ENCODE measurements around the gene DDX23. TPM values are rescaled to one million over a fixed set of nuclear protein-coding genes. Genes with fewer than 3 reads are reported as not detected.
A peak's percentile ranks its signal among the peaks of the same experiment; 100 is the strongest.

The DDX23 gene
- total RNA-seq, 3 donors from 2014 or later: 70.0 to 105 (median 91.0) TPM

DNA sequence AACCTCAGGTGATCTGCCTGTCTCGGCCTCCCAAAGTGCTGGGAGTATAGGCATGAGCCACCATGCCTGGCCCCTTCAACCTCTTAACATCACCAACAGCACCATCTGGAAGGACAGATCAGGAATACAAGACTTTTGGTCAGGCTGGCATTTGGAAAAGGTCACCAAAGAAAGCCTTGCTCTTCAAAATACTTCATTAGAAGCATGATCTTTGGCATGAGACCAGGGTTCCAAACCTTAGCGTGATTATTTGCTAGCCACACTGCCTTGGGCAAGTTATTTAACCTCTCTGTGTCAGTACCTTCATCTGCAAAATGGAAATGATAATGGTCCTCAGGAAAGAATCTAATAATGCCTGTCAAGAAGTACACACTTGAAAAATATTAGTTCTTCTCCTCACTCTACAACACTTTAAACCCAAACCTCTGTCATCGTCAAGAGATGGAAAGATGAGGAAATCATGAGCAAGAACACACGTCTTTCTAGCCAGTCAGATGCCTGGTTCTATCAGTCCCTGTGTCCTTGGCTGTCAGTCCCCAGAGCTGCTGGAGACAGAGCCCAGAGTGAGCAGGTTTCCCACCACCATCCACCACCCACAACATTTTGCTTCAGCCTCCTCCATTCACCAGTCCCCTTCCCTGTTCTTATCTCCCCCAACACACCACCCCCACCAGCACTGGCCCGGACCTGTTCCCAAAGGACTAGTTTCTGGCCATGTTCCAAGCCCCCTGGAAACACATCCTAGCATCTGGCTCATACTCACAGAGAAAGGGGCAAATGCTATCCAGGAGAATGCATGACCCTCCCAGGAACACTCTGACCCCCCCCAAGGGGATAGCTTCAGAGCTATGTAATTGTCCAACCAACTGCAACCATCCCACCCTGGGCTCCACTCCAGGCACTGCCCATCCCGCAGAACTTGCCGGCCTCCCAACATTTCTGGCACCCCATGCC, 65.1 kb downstream of the DDX23 start:
- Histone ChIP-seq H3K4me3 (no peak overlapping the region), H3K36me3 (ENCODE audit: low read depth) (no peaks in the 10 kb centered on the region), H3K9me3 (no peaks in the 10 kb centered on the region), H3K4me1 (ENCODE audit: low read depth) (peaks cover 27% of the 10 kb centered on the region)
- TF ChIP-seq, protein P1, sequence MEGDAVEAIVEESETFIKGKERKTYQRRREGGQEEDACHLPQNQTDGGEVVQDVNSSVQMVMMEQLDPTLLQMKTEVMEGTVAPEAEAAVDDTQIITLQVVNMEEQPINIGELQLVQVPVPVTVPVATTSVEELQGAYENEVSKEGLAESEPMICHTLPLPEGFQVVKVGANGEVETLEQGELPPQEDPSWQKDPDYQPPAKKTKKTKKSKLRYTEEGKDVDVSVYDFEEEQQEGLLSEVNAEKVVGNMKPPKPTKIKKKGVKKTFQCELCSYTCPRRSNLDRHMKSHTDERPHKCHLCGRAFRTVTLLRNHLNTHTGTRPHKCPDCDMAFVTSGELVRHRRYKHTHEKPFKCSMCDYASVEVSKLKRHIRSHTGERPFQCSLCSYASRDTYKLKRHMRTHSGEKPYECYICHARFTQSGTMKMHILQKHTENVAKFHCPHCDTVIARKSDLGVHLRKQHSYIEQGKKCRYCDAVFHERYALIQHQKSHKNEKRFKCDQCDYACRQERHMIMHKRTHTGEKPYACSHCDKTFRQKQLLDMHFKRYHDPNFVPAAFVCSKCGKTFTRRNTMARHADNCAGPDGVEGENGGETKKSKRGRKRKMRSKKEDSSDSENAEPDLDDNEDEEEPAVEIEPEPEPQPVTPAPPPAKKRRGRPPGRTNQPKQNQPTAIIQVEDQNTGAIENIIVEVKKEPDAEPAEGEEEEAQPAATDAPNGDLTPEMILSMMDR (IDR thresholded peaks at IDR 0.05): no peak
- DNase-seq (no peak), ATAC-seq (no peak)
- intact Hi-C loops (cut with DNase I, micrococcal nuclease): no loop called here

DNA sequence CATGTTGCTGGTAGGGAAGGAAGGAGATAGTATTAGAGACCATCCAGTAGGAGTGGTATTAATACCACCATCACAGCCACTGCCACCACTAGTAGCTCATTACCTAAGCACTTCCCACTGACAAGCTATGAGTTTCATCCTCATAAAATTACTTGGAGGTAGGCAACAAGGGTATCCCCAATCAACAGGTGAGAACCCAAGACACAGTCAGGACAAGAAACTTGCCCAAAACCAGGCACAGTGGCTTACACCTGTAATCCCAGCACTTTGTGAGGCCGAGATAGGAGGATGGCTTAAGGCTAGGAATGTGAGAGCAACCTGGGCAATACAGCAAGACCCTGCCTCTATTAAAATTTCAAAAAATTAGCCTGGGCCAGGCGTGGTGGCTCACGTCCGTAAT, 68.5 kb downstream of the DDX23 start:
- Histone ChIP-seq H3K4me1 (ENCODE audit: low read depth) (peaks cover 41% of the 10 kb centered on the region), H3K36me3 (ENCODE audit: low read depth) (no peaks in the 10 kb centered on the region), H3K9me3 (no peaks in the 10 kb centered on the region), H3K4me3 (no peak overlapping the region)
- ATAC-seq (no peak), DNase-seq (no peak)
- intact Hi-C loops (cut with DNase I, micrococcal nuclease): no loop called here
- TF ChIP-seq, protein P1 (IDR thresholded peaks at IDR 0.05): no peak

DNA sequence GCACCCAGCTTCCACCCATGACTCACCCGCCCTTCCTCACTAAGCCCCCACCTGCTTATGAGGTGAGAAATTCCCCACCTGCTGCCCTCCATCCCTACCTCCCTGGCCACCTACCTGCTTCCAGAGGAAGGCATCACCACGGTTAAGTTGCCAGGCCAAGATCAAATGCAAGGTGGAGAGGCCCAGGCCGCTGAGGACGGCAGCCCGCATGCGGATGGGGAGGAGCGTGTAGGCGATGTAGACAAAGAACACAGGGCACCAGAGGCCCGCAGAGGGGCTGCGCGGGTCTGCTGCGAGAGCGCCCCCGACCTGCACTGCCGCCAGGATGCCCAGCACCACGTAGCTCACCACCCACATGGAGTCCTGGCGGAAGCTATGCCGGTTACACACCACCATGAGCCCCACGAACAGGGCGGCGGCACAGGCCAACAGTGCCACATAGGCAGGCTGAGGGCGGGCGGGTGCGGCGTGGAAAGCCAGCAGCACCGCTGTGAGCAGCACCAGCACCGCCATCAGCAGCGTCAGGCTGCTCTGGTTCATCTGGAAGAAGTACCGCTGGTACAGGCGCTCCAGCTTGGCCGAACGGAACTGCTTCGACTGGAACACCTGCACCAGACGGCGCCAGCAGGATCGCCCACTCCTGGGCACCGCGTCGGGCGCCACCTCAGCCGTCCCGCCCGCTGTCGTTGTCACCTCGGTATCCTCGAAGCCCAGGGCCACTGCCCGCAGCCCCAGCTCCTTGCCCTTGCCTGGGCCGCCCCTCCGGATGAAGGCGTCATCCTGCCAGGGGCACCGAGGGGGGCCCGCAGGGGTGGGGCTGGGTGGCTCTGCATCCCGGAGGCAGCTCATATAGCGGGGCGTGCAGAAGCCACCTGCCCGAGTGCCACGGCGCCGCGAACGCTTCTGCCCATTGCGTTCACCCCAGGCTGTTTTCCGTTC, 69.2 kb downstream of the DDX23 start:
- TF ChIP-seq, protein P1 (IDR thresholded peaks at IDR 0.05): no peak
- ATAC-seq: no peak
- peaks cover 41% of the 10 kb centered on the region for H3K4me1 ChIP-seq (ENCODE audit: low read depth)

DNA sequence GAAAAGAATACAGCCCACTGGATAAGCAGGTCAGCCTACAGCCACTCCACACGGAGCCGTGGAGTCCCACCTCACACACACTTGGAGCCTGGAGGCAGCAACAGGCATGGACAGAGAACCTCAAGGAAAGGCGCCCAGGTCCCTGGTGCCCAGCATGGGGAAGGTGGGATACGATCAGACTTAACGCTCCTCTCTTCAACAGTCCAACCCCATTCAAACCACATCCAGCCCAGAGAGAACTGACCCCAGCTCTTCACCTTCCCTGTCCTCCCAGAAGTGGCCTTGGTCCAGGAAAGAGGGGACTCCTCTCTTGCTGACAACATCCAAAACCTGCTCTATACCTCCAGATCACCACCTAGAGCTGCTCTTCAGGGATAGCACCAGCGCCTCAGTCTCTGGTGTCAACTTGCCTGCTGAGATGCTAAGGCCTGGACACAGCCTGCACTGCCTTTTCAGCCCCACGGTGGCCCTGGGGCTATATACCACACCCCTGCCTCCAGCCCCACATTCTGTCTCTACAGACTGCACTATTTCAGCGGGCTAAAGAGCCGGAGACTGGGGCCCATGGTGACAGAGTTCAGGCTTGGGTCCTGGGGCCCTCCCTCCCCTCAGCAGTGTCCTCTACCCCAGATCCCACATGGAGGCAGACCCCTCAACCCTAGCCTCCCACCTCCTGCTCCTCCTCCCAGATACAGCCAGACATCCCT, 70.1 kb downstream of the DDX23 start:
- H3K4me1 ChIP-seq (ENCODE audit: low read depth): peaks cover 41% of the 10 kb centered on the region
- no peaks in the 10 kb centered on the region for H3K9me3 ChIP-seq
- H3K4me3 ChIP-seq: no peak overlapping the region
- TF ChIP-seq, protein P1 (IDR thresholded peaks at IDR 0.05): no peak
- DNase-seq (no peak), ATAC-seq (no peak)
- intact Hi-C loops (cut with DNase I, micrococcal nuclease): no loop called here
- H3K36me3 ChIP-seq (ENCODE audit: low read depth): no peaks in the 10 kb centered on the region

More for the DNA sequence above, 69.2 kb downstream of the DDX23 start:
- Histone ChIP-seq H3K9me3 (no peaks in the 10 kb centered on the region), H3K36me3 (ENCODE audit: low read depth) (no peaks in the 10 kb centered on the region), H3K4me3 (no peak overlapping the region)
- no peak for DNase-seq
- intact Hi-C loops (cut with DNase I, micrococcal nuclease): no loop called here

DNA sequence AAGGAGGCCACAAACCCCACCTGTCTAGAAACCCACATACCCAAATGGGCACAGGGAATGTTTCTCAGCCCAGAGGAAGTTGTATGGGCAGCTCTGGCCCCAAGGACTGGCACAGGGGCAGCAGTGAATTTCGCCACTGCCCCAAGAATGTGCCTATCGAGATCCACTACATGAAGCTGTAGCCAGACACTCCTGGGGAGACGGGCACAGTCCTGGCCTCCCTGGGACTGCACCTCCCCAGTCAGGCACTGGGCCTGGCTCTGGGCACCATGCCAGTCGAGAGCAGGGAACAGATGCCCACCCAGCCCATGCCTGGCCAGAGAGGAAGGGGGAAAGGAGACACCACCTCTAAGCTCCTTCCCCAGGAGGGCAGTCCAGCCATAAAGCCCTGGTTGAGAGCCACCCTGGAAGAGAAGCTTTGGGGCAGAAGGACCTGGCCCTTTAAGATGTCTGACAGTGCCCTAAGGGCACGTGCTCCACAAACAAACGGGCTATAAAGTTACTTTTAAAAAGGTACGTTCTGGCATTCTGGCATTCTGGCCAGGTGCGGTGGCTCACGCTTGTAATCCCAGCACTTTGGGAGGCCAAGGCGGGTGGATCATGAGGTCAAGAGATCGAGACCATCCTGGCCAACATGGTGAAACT, 71.5 kb downstream of the DDX23 start:
- TF ChIP-seq, protein P1 (IDR thresholded peaks at IDR 0.05): no peak
- H3K9me3 ChIP-seq: no peaks in the 10 kb centered on the region
- peaks cover 3% of the 10 kb centered on the region for H3K36me3 ChIP-seq (ENCODE audit: low read depth)
- ATAC-seq (peak; percentile 81), DNase-seq (peak in 2 of 3 donors; percentile 61)
- H3K4me1 ChIP-seq (ENCODE audit: low read depth): peaks cover 39% of the 10 kb centered on the region
- no peak overlapping the region for H3K4me3 ChIP-seq
- intact Hi-C loops (cut with DNase I, micrococcal nuclease): no loop called here
